Right kidney (tissue), 1 donor: ENCODE measurements around the gene STK32A.
"Not testable (repeated sequence)": the region's sequence is repeated elsewhere in the genome, so short reads cannot be mapped to it uniquely, and the experiment has no call there.

Experiments
- DNase-seq: peaks from one replicate; pipeline ENCODE4 v3.0.0-alpha.2; 2016

Gene STK32A

DNA sequence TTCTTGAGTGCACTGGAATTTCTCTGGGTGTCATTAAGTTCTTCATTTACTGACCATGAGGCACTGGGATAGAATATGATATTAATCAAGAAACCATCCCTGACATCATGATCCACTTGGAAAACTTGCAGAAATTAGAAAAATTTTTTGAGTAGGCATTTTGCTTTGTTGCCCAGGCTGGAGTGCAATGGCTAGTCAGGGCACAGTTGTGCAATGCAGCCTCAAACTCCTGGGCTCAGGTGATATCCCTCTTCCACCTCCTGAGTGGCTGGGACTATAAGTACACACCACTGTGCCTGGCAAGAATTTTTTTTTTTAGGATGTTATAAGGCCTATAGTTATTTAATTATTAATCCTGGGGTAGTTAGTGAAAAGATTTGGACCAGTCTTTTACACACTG lies 106.5 kb downstream of the STK32A start:
- no peak for DNase-seq

DNA sequence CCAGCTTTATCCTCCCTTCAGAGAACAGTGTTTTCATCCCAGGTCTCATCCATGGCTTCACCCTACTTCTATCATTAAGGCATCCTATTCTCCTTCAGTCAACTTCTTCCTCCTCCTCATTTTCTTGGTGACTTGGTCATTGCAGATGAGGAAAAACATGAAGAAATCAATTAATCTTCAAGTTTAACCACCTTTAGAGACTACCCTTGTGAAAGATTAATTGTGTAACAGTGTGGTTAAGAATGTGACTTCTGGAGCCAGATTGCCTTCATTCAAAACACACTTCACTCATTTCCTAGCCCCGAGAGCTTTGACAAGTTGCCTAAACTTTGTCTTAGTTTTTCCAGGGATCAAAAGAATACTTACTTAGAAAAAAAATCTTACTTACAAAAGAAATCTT lies 110.0 kb downstream of the STK32A start:
- DNase-seq, result no peak

DNA sequence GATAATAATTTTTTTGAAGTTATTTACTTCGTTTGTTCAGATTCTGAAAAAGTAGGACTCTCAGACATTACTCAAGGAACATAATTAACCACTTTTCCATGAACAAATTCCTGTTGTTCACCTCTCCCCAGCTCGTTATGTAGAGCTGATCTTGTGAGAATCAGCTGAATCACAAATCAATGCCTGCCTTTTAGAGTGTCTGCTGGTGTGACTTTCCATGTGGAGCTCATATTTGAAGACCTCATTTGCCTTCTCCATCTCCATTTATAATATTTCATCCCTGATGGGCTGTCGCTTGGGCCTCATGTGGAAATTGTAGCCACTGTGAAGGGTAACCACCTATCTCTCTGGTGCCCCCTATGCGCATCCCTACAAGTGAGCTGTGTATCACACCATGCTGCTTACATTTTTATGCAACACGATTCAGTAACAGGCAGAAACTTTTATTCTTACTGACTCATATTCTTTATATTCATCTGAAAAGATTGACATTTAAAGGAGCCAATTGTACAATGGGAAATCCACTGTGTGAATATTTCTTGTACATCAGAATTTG lies 111.3 kb downstream of the STK32A start:
- DNase-seq, result no peak

DNA sequence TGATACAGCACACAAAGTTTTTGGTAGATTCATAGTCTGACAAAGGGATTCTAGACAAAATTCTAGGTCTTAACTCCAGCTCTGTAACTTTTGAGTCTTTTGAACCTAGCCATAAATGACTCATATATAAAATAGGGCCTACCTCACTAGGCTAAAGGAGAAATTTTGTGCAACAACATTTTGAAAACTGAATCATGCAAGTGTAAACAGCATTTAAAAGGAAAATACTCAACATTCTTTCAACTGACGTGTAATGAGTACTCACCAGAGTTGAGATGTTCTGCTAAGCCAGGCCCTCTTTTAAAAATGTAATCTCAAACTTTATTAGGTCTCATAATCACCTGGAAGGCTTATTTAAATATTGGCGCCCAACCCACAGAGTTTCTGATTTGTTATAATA lies 113.2 kb downstream of the STK32A start:
- no peak for DNase-seq

DNA sequence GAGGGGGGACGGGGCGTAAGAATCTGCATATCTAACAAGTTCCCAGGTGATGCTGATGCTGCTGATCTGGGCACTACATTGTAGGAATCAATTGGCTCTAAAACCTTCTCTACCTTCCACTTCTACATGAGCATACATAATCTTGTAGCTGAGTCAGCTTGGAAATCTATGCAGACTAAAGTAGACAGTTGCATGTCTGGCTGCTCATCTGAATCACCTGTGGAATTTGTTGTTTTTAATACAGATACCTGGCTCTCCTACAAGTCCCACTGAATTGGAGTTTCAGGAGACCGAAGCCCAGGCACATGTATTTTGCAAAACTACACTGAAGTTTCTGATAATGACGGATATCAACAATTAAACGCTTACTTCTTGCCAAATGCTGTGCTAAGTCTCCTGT lies 113.6 kb downstream of the STK32A start:
- DNase-seq, result no peak

DNA sequence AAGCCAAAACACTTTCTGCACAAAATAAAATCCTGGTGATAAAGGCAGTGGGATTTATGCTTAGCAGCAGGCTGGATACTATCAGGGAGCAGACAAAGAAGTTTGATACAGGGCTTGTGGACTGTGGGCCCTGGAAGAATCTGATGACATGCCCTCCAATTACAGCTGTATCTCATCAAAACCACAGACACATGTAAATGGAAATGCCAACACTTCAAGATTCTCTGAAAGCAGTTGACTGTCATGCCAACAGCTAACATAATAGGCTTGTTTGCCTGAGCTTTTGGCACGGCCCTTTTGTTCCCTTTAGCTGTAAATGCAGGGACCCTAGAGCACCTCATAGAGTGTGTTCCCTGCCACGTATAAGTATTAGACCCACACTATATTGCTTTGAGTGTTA lies 114.4 kb downstream of the STK32A start:
- no peak for DNase-seq

DNA sequence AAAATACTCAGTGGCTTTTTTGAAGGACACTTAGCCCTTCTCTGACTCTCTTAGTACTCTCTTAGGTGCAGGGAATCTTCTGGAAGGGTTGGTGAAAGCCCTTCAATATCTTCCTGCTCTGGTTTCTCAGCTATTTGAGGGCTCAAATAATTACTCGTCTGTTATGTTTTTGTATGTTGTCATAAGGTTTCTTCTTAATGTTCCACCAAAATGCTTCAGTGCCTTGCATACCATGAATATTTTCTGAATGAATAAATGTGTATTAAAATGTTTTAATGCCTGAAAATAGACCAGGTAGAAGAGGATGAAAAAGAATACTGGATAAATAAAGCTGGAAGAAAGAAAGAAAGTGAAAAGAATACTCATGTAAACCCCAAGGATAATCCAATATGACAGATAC lies 124.3 kb downstream of the STK32A start:
- no peak for DNase-seq

DNA sequence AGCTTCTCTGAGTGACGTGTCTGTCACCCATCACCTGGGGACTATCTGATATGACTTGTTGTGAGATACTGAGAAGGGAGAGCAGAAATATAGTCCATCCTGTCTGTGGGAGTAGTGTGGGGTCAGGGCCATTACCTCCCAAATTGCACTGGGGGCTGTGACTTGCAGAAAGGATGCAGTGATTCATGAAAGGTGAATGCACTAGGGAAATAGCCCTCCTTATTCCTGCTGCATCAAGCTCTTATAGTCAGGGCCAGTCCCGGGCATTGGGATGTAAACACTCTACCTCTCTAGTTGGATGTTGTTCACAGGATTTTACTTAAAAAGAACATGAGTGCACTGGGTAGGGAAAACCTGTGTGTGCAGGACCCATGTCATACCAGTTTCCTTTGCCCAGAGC lies 124.8 kb downstream of the STK32A start:
- peak; percentile 6 for DNase-seq

DNA sequence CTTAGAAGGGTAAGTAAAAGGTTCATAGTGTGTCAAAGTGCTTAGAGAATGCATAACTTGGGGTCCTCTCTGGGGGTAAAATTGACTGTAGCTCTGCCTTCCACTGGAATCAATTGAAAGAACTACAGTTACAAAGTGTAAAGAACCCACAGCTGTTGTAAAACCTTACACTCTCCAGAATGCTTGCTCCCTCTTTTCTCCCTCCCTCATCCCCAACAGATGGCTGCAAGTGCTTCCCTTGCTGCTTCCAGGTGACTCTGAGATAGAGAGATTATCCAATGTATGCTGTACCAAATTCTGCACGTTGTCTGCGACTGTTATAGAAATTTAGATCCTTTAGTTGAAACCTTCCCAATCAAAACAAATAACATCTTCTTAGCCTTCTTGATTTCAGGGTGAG lies 126.0 kb downstream of the STK32A start:
- no peak for DNase-seq

DNA sequence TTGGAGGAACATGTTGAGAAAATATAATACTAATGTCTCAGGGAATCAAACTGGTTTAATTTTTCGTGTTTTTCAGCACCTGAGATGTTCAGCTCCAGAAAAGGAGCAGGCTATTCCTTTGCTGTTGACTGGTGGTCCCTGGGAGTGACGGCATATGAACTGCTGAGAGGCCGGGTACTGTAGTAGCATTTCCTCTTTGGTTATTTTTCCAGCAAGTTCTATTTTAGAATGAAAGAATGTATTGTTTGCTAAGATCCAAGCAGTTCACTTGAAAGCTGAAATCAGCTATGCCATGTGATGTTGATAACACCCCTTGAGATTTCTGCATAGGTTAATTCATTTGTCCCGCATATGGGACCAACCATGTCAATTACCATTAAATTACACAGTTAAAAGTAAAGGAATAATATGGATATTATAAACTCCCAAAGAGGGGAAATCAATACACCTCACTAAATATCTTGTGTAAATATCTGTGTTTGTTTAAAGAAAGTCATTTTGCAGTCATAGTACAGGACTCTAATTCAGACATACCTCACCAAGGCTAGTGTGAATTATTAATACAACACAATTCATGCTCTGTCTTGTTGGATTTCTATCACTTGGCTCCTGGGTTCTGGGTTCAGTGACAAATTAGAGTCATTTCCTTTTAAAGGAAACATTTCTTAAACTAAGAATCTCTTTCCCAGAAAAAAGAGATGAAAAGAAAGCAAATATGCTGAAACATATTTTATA lies 126.8 kb downstream of the STK32A start:
- DNase-seq, result no peak

DNA sequence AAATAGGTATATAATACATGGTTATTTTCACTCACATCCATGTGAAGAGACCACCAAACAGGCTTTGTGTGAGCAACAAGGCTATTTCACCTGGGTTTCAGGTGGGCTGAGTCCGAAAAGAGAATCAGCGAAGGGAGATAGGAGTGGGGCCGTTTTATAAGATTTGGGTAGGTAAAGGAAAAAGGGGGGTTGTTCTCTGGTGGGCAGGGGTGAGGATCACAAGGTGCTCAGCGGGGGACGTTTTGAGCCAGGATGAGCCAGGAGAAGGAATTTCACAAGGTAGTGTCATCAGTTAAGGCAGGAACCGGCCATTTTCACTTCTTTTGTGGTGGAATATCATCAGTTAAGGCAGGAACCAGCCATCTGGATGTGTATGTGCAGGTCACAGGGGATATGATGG lies 132.6 kb downstream of the STK32A start:
- not testable (repeated sequence) for DNase-seq

DNA sequence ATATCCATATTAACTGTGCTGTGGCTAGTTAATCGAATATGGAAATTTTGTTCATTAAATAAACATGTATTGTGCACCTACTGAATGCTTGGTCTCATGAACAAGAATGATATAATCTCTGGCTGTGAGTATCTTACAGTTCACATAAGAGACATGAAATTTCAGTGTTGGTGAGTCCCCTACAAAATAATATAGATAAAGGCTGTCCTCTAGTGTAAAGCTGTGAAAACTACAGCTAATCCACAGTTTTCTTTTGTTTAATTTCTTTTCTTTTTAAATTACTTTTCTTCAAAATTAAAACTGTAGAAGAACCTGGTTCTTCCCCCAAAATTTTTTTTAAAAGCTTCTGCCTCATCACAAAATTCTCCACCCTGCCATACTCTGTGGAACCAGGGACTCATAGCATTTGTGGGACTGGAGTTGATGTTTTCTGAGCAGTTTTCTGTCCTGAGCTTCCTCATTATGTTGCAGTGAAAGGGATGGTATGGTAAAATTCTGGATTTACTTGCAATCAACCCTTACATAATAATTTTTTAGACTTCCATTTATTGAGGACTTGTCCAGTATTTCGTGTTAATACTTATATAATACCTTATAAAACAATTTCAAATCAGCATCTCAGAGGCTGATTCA lies 135.0 kb downstream of the STK32A start:
- peak; percentile 24 for DNase-seq

DNA sequence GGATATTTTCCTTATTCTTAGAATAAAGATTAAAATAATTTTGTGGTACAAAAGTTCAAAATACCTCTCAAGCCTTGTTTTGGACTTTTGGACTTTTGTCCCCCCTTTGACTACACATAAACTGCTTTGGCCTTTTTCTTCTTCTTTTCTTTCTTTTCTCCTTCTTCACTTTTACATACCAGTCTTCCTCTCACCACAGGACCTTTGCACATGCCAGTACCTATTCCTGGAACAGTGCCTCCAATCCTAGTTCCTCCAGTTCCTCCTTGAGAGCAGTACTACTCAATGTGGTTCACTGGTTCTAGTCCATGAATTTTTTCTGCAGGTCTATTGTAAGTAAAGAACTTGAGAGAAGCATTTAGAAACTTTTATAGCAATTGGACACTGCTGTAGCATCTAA lies 136.5 kb downstream of the STK32A start:
- no peak for DNase-seq

DNA sequence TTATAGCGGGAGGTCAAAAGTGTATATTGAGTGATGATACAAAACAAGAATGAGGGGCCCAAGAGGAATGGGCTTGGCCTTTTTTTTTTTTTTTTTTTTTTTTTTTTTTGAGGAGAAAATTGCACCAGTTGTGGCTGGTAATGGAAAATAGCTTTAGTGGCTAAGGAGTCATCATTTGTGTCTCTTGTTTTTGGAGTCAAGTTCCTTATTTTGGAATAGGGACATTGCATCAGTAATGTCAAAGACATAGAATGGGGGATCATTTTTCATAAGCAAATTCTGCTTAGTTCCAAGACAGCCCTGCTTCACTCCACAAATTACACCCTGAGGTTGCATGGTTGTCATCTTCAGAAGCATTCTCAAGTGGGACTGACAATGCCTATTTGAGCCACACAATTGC lies 137.4 kb downstream of the STK32A start:
- DNase-seq, result no peak

DNA sequence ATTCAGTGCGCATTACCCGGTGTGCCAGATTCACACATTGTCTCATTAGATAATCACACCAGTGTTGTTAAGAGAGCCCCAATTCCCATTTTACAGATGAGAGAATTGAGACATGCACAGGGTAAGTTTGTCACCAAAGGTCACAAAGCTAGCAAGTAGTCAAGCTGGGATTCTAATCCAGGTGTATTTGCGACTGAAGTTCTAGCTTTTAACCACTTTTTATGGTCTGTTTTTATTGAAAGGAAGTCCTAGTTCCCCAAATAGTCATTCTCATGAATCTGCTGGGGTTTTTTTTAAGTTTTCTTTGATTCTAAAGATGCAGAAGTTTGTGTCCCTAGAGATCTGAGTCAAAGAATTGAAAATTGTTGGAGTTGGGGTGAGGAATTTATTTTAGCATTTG lies 138.5 kb downstream of the STK32A start:
- DNase-seq, result no peak

DNA sequence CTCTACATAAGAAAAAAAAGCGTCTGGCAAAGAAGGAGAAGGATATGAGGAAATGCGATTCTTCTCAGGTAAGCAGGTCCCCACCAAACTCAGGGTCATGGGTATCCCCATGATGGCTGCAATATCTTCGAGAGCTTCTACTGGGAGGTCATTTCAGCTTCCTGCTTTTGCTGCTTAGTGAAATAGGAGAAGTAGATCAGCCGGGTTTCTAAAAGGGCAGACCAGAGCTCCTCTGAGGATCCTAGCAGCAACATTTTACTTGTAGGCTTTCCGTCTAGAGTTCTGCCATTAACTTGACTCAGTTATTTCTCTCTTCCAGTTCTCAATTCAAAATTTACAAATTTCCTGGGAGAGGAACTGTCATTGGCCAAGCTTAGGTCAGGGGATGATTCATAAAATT lies 140.3 kb downstream of the STK32A start:
- DNase-seq, result no peak

DNA sequence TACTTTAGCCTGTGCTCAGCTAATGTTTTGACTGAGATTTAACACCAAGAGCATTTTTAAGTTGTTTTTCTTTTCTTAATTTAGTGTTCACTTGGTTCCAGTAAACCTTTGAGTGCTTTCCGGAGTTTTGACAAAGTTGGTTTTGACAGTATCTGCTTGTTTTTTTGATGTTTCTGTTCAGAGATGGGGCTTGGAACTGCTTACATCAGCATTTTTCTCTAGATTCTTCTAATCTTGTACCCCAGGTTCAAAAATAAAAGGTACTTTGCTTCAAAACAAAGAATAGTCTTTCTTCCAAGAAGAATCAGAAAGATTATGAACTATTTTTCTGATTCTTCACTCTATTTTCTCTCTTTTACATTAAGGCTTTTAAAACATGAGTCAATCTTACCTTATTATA lies 142.9 kb downstream of the STK32A start:
- DNase-seq, result no peak

DNA sequence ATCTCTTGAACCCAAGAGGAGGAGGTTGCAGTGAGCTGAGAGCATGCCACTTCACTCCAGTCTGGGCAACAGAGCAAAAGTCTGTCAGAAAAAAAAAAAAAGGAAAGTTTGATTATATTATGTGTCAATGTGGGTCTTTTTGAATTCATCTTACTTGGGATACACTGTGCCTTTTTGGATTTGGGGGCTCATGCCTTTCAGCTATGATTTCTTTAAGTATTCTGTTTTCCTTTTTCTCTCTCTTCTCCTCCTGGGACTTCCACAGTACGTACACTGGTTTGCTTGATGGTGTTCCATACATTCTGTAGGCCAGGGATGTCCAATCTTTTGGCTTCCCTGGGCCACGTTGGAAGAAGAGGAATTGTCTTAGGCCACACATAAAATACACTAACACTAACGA lies 146.7 kb downstream of the STK32A start:
- DNase-seq, result no peak

DNA sequence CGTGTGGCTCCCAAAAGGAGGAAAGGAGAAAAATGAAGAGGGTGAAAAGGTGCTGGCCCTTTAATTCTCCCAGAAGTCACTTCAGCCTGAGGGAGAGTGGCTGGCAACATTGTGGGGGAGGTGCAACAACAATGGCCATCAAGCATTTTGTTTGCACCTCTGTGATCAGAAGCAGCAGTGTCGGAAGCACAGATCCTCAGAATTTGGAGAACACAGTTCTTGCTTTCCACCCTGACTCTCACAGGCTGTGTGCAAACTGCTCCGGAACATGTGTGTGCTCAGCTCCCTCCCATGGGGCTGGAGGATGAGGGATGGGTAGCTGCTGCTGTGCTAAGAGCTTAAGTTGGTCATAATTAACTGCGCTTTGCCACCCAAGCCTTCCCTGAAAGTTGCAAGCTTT lies 147.9 kb downstream of the STK32A start:
- no peak for DNase-seq

DNA sequence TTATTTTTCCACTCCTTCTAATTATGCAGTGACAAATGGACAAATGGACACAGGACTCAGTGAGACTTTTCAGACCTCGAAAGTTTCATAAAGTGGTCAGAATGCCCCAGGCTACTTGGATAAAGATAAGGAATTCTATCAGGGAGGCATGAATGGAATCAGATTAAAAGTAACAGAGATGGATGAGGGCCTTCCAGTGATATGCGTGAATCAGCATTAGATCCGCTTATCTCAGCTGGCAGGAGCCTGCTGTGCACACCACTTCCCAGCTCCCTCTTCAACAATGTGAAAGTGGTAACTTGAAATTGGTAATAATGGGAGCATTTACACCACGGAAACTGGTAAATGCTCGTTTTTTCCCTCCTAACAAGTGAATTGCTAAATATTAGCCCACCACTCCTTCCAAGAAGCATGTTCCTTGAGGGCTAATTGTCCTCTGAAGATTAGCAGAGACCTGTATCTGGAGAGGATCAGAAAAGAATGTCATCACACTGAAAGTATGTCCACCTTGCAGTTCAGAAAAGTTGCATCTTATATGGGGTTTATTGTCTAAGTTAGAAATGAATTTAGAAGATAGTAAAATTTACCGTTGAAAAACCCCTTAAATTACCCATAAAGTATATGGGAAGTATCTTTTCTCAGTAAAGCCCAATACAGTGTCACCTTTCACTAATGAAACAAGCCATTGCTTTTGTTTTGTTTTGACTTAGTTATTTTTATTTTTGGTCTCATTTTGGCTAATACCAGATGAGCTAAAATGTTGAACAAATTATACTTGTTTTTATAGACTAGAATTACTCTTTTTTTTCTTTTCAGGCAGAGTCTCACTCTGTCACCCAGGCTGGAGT lies 149.7 kb downstream of the STK32A start:
- no peak for DNase-seq

DNA sequence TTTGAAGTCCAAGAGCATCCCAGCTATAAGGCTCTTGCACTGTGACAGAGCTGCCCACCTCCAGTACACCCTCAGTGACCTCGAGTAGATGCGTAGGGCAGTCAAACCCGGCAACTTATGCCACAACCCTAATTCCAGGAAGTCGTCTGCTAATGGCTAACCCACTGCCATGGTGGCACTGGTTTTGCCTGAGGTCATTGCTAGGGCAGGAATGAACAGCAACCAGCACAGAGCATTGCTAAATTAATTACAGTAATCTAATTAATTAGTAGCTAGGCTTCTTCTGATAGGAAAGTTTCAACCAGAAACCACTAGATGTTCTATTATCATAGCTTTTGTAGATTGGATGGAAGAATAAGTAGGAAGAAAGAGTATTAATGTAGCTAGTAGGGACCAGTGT lies 152.3 kb downstream of the STK32A start:
- no peak for DNase-seq

DNA sequence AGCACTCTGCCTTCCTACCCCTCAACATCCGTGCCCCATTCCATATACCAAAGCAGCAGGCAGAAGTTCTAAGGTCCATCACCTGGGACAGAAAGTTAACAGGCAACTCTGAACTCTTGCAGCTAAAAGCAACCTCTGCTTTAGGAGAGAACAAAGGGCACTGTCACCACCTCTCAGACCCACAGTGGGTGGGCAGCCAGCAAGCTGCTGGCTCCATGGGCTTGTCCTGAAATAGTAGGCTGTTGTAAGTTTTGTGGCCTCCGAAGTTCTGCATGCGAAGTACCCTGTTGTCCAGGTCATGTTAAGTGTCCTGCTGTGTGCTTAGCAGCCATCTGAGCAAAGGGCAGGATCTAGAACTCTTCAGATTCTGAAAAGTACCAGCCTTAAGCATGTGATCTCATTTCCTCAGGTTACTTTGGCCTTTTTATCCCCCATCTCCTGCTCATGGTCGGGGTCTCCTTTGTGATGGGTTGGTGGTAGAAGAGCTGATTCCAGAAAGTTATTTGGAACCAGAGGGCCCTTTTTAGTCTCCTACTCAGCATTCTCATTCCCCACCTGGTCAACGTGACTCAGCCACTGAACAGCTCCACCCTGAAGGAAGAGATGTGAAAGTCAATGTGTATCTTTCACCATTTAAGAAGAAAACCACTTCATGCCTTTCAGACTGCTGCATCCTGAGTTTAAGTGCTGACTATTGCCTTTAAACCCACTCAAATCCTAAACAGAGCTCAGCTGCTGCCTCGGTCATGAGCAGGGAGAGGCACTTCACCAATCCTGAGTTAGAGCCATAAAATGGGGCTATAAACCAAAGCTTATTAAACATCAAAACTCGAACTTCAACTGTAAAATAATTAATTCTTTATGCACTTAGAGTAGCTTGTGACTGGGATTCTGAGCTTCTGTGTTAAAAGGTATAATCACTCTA lies 153.6 kb downstream of the STK32A start:
- DNase-seq, result no peak
